ACHN (cell line): ENCODE data around the gene ALPK1.
"Not testable (repeated sequence)": the region's sequence is repeated elsewhere in the genome, so short reads cannot be mapped to it uniquely, and the experiment has no call there.

ENCODE experiments used
- DNase-seq: peaks from one replicate; pipeline ENCODE4 v3.0.0-alpha.2; 2015
- in situ Hi-C: cut with HindIII; loops from 2 replicates; pipeline ENCODE4 v1.10.0; 2017; ENCODE audit warnings: low sequenced_read_pairs, low pct_ligation_motif_present, low pct_unique_long_range_greater_than_20kb

ALPK1 gene

GRCh38 chr4:112418092-112418491, 120.9 kb downstream of the ALPK1 start:
- in situ Hi-C loops, result no loop called here
- DNase-seq, result no peak

GRCh38 chr4:112421911-112422310, 124.7 kb downstream of the ALPK1 start:
- in situ Hi-C loops, result no loop called here
- DNase-seq, result no peak

- DNase-seq, result no peak
- in situ Hi-C loops, result no loop called here
Observed at GRCh38 chr4:112422644-112423043, 125.5 kb downstream of the ALPK1 start.

GRCh38 chr4:112423591-112423990, 126.4 kb downstream of the ALPK1 start:
- no peak for DNase-seq
- in situ Hi-C loops, result no loop called here

- DNase-seq, result no peak
- in situ Hi-C loops, result no loop called here
Observed at GRCh38 chr4:112425823-112426222, 128.7 kb downstream of the ALPK1 start.

GRCh38 chr4:112426416-112426815, 129.2 kb downstream of the ALPK1 start:
- no peak for DNase-seq
- in situ Hi-C loops, result no loop called here

GRCh38 chr4:112431158-112431557, 134.0 kb downstream of the ALPK1 start:
- in situ Hi-C loops, result no loop called here
- DNase-seq, result no peak

- DNase-seq, result no peak
- in situ Hi-C loops, result no loop called here
Observed at GRCh38 chr4:112436987-112437386, 139.8 kb downstream of the ALPK1 start.

- in situ Hi-C loops, DNase-seq: not testable (repeated sequence)
Observed at GRCh38 chr4:112442226-112442625, 145.1 kb downstream of the ALPK1 start.

- no peak for DNase-seq
- in situ Hi-C loops, result no loop called here
Observed at GRCh38 chr4:112448306-112449132, 151.3 kb downstream of the ALPK1 start.

- DNase-seq, result no peak
- in situ Hi-C loops, result no loop called here
Observed at GRCh38 chr4:112449708-112450107, 152.5 kb downstream of the ALPK1 start.

GRCh38 chr4:112451104-112451503, 153.9 kb downstream of the ALPK1 start:
- no peak for DNase-seq
- in situ Hi-C loops, result no loop called here

- in situ Hi-C loops, result no loop called here
- no peak for DNase-seq
Observed at GRCh38 chr4:112451831-112452230, 154.7 kb downstream of the ALPK1 start.

- in situ Hi-C loops, result no loop called here
- DNase-seq, result no peak
Observed at GRCh38 chr4:112453321-112453720, 156.2 kb downstream of the ALPK1 start.

- DNase-seq, result no peak
- in situ Hi-C loops, result no loop called here
Observed at GRCh38 chr4:112472318-112472717, 175.1 kb downstream of the ALPK1 start.

GRCh38 chr4:112473985-112474384, 176.8 kb downstream of the ALPK1 start:
- in situ Hi-C loops, result no loop called here
- no peak for DNase-seq

GRCh38 chr4:112485930-112486329, 188.8 kb downstream of the ALPK1 start:
- in situ Hi-C loops, result no loop called here
- DNase-seq, result no peak

- DNase-seq, in situ Hi-C loops: not testable (repeated sequence)
Observed at GRCh38 chr4:112490808-112491207, 193.6 kb downstream of the ALPK1 start.
